ACC112 (cell line): Measurements from ENCODE around the gene FADS2.
A peak's percentile ranks its signal among the peaks of the same experiment; 100 is the strongest.

Experiments used
- H2AFZ ChIP-seq: fragments of 200-600 bp; sonication (generic); one replicate; pipeline ENCODE4 v1.6.0; 2017; ENCODE audit warnings: antibody characterized with exemption, low read length; ENCODE audit not compliant: unreplicated experiment
- H3K27ac ChIP-seq: fragments of 200-600 bp; sonication (generic); 2 replicates; pipeline ENCODE4 v1.5.1; 2014; ENCODE audit warnings: low read depth, mild to moderate bottlenecking, antibody characterized with exemption, low read length, moderate library complexity
- H3K27me3 ChIP-seq: fragments of 200-600 bp; sonication (generic); 2 replicates; pipeline ENCODE4 v1.6.1; 2014; ENCODE audit warnings: mild to moderate bottlenecking, antibody characterized with exemption, low read length, moderate library complexity, mixed read lengths; ENCODE audit not compliant: insufficient read depth
- H3K36me3 ChIP-seq: fragments of 200-600 bp; sonication (generic); 2 replicates; pipeline ENCODE4 v1.6.1; 2016; ENCODE audit warnings: mild to moderate bottlenecking, antibody characterized with exemption, low read length, moderate library complexity, mixed read lengths; ENCODE audit not compliant: insufficient read depth
- H3K4me1 ChIP-seq: fragments of 200-600 bp; sonication (generic); one replicate; pipeline ENCODE4 v1.6.1; 2016; ENCODE audit warnings: low read length, mixed read lengths; ENCODE audit not compliant: insufficient read depth, unreplicated experiment, control insufficient read depth
- H3K4me3 ChIP-seq: fragments of 200-600 bp; sonication (generic); 2 replicates; pipeline ENCODE4 v1.5.1; 2014; ENCODE audit warnings: mild to moderate bottlenecking, low read depth, low read length
- H3K79me2 ChIP-seq: fragments of 200-600 bp; sonication (generic); one replicate; pipeline ENCODE4 v1.6.0; 2016; ENCODE audit warnings: low read length; ENCODE audit not compliant: control insufficient read depth, unreplicated experiment, insufficient read depth

The FADS2 gene

GRCh38 chr11:61888590-61888989 is 60.5 kb downstream of the FADS2 start:
- H3K36me3 ChIP-seq: peaks cover 10% of the 10 kb centered on the region; the same call in 1 of the 2 replicates
- peaks cover 19% of the 10 kb centered on the region for H3K4me1 ChIP-seq
- no peaks in the 10 kb centered on the region for H3K27me3 ChIP-seq
- peaks cover 43% of the 10 kb centered on the region for H3K79me2 ChIP-seq
- peak overlapping the region; percentile 60 for H3K27ac ChIP-seq
- H3K4me3 ChIP-seq: no peak overlapping the region
- no peak overlapping the region for H2AFZ ChIP-seq

GRCh38 chr11:61889831-61890230 is 61.7 kb downstream of the FADS2 start:
- Histone ChIP-seq H2AFZ (no peak overlapping the region), H3K27ac (0 out of 2 replicates have a peak overlapping the region, but pooled peaks have one; percentile 11), H3K79me2 (peaks cover 34% of the 10 kb centered on the region), H3K27me3 (no peaks in the 10 kb centered on the region), H3K36me3 (peaks cover 10% of the 10 kb centered on the region; the same call in 1 of the 2 replicates), H3K4me3 (peak overlapping the region; percentile 84), H3K4me1 (peaks cover 22% of the 10 kb centered on the region)

- Histone ChIP-seq H3K27ac (0 out of 2 replicates have a peak overlapping the region, but pooled peaks have one; percentile 11), H3K36me3 (peaks cover 10% of the 10 kb centered on the region; the same call in 1 of the 2 replicates), H2AFZ (peak overlapping the region; percentile 9), H3K4me1 (peaks cover 22% of the 10 kb centered on the region), H3K79me2 (peaks cover 25% of the 10 kb centered on the region), H3K27me3 (no peaks in the 10 kb centered on the region), H3K4me3 (peak overlapping the region; percentile 84)
These were observed 62.6 kb downstream of the FADS2 start for GRCh38 chr11:61890529-61891330.

- Histone ChIP-seq H3K27ac (0 out of 2 replicates have a peak within 1 kb of the TSS, but pooled peaks have one; percentile 11), H3K27me3 (no peaks in the 10 kb centered on the region)
These were observed 63.4 kb downstream of the FADS2 start, which contains the start of gene FADS3 for GRCh38 chr11:61891331-61892084. Gene FADS3, minus strand, starts transcription at chr11:61891545. Its CDS starts 164 bp downstream, at chr11:61891381.

GRCh38 chr11:61892085-61892370 is 63.9 kb downstream of the FADS2 start:
- Histone ChIP-seq H3K79me2 (peaks cover 12% of the 10 kb centered on the region), H3K36me3 (peaks cover 2% of the 10 kb centered on the region; the same call in 1 of the 2 replicates), H2AFZ (no peak overlapping the region), H3K4me3 (peak overlapping the region; percentile 84), H3K27me3 (no peaks in the 10 kb centered on the region), H3K4me1 (peaks cover 22% of the 10 kb centered on the region), H3K27ac (no peak overlapping the region)

More at GRCh38 chr11:61891331-61892084, 63.4 kb downstream of the FADS2 start, which contains the start of gene FADS3:
- Histone ChIP-seq H3K36me3 (peaks cover 7% of the 10 kb centered on the region; the same call in 1 of the 2 replicates), H3K4me1 (peaks cover 22% of the 10 kb centered on the region), H2AFZ (peak within 1 kb of the TSS; percentile 9), H3K4me3 (peak within 1 kb of the TSS; percentile 84), H3K79me2 (peaks cover 17% of the 10 kb centered on the region)

- H3K4me3 ChIP-seq: no peak overlapping the region
- peaks cover 4% of the 10 kb centered on the region for H3K79me2 ChIP-seq
- peaks cover 8% of the 10 kb centered on the region for H3K4me1 ChIP-seq
- H2AFZ ChIP-seq: no peak overlapping the region
- H3K36me3 ChIP-seq: no peaks in the 10 kb centered on the region
- H3K27me3 ChIP-seq: no peaks in the 10 kb centered on the region
- peak overlapping the region; percentile 61 for H3K27ac ChIP-seq
These were observed 65.9 kb downstream of the FADS2 start for GRCh38 chr11:61893981-61894380.

- Histone ChIP-seq H3K36me3 (no peaks in the 10 kb centered on the region), H3K4me3 (no peak overlapping the region), H3K27ac (no peak overlapping the region), H3K27me3 (no peaks in the 10 kb centered on the region), H2AFZ (no peak overlapping the region), H3K79me2 (peaks cover 2% of the 10 kb centered on the region), H3K4me1 (peaks cover 4% of the 10 kb centered on the region)
These were observed 67.1 kb downstream of the FADS2 start for GRCh38 chr11:61895046-61895717.

GRCh38 chr11:61895718-61896059 is 67.6 kb downstream of the FADS2 start:
- Histone ChIP-seq H3K4me3 (no peak overlapping the region), H2AFZ (no peak overlapping the region), H3K27ac (no peak overlapping the region), H3K4me1 (peaks cover 2% of the 10 kb centered on the region), H3K27me3 (no peaks in the 10 kb centered on the region), H3K79me2 (no peaks in the 10 kb centered on the region), H3K36me3 (no peaks in the 10 kb centered on the region)

GRCh38 chr11:61896665-61897386 is 68.7 kb downstream of the FADS2 start:
- Histone ChIP-seq H3K4me3 (no peak overlapping the region), H3K4me1 (peaks cover 2% of the 10 kb centered on the region), H2AFZ (no peak overlapping the region), H3K27me3 (no peaks in the 10 kb centered on the region), H3K36me3 (no peaks in the 10 kb centered on the region), H3K27ac (no peak overlapping the region), H3K79me2 (no peaks in the 10 kb centered on the region)
